GM12892 (cell line): ENCODE measurements around the gene CCZ1B.
"Not testable (repeated sequence)": the region's sequence is repeated elsewhere in the genome, so short reads cannot be mapped to it uniquely, and the experiment has no call there.

Experiments used
- POLR2A ChIP-seq: IDR thresholded peaks from 2 replicates; pipeline ENCODE4 v1.6.1; 2011; ENCODE audit warnings: low read depth, low read length, control low read depth
- POLR2AphosphoS5 ChIP-seq: IDR thresholded peaks from 2 replicates; pipeline ENCODE4 v1.6.1; 2011; ENCODE audit warnings: low read depth, low read length, control low read depth
- TAF1 ChIP-seq: IDR thresholded peaks from 2 replicates; pipeline ENCODE4 v1.6.1; 2011; ENCODE audit warnings: low read depth, mild to moderate bottlenecking, control low read depth, low read length, borderline replicate concordance

GRCh38 chr7:6789353-6789752 is 36.7 kb downstream of the CCZ1B start:
- TF ChIP-seq POLR2AphosphoS5, POLR2A, TAF1: not testable (repeated sequence)
